HepG2 (cell line): ENCODE data around the gene ZBTB46. TPM values are rescaled to one million over a fixed set of nuclear protein-coding genes. Genes with fewer than 3 reads are reported as not detected.

Experiments
- BORCS8-MEF2B ChIP-seq: sonication (generic); formaldehyde crosslinking; IDR thresholded peaks from 2 replicates; pipeline ENCODE4 v1.8.0; 2022; ENCODE audit warnings: mild to moderate bottlenecking, missing genetic modification reagents
- ELK4 ChIP-seq: sonication (generic); formaldehyde crosslinking; IDR thresholded peaks from 2 replicates; pipeline ENCODE4 v1.9.0; 2021; ENCODE audit warnings: missing genetic modification reagents, borderline replicate concordance
- JDP2 ChIP-seq: sonication (generic); formaldehyde crosslinking; IDR thresholded peaks from 2 replicates; pipeline ENCODE4 v1.8.1; 2022; ENCODE audit warnings: missing genetic modification reagents, borderline replicate concordance
- NCOR1 ChIP-seq: fragments of 200-600 bp; sonication (generic); IDR thresholded peaks from 2 replicates; pipeline ENCODE4 v1.7.0; 2017; ENCODE audit warnings: antibody characterized with exemption, low read length, borderline replicate concordance
- NFKB2 ChIP-seq: sonication (generic); formaldehyde crosslinking; IDR thresholded peaks from 2 replicates; pipeline ENCODE4 v1.4.0; 2020; ENCODE audit warnings: missing genetic modification reagents, borderline replicate concordance
- PBX3 ChIP-seq: sonication (generic); formaldehyde crosslinking; IDR thresholded peaks from 2 replicates; pipeline ENCODE4 v1.8.1; 2023; ENCODE audit warnings: missing genetic modification reagents, inconsistent platforms, borderline replicate concordance
- RBM39 ChIP-seq: fragments of 200-400 bp; formaldehyde crosslinking; IDR thresholded peaks from one replicate; pipeline ENCODE4 v1.6.1; 2018; ENCODE audit warnings: antibody characterized with exemption, mild to moderate bottlenecking, low read depth, low read length; ENCODE audit not compliant: poor library complexity, severe bottlenecking
- SP1 ChIP-seq, 2 experiments: fragments of 450-650 bp in 1 of 2; sonication (generic) in 1 of 2; formaldehyde crosslinking in 1 of 2; IDR thresholded peaks; 2 replicates each; pipeline versions ENCODE4 v1.4.0 to v1.6.1; 2016 to 2020; ENCODE audit warnings: missing genetic modification reagents in 1 of 2
- ZFYVE20 ChIP-seq: sonication (generic); formaldehyde crosslinking; IDR thresholded peaks from 2 replicates; pipeline ENCODE4 v1.8.0; 2023; ENCODE audit warnings: low read depth, mild to moderate bottlenecking, moderate library complexity, missing genetic modification reagents, borderline replicate concordance
- ZHX1 ChIP-seq: sonication (generic); formaldehyde crosslinking; IDR thresholded peaks from 2 replicates; pipeline ENCODE4 v1.8.1; 2022; ENCODE audit warnings: low read depth, mild to moderate bottlenecking, missing genetic modification reagents
- ZNF274 ChIP-seq: sonication (generic); formaldehyde crosslinking; IDR thresholded peaks from 2 replicates; pipeline ENCODE4 v1.5.1; 2020; ENCODE audit warnings: mild to moderate bottlenecking, missing genetic modification reagents
- ZNF280D ChIP-seq: sonication (generic); formaldehyde crosslinking; IDR thresholded peaks from 2 replicates; pipeline ENCODE4 v1.5.1; 2020; ENCODE audit warnings: mild to moderate bottlenecking, missing genetic modification reagents
- ZNF431 ChIP-seq: sonication (generic); formaldehyde crosslinking; IDR thresholded peaks from 2 replicates; pipeline ENCODE4 v1.9.0; 2022; ENCODE audit warnings: missing genetic modification reagents, low read depth, mild to moderate bottlenecking, borderline replicate concordance
- ZNF496 ChIP-seq: sonication (generic); formaldehyde crosslinking; IDR thresholded peaks from 2 replicates; pipeline ENCODE4 v1.8.1; 2023; ENCODE audit warnings: mild to moderate bottlenecking, moderate library complexity, missing genetic modification reagents; ENCODE audit not compliant: insufficient replicate concordance
- ZNF550 ChIP-seq: sonication (generic); formaldehyde crosslinking; IDR thresholded peaks from 2 replicates; pipeline ENCODE4 v1.4.0; 2020; ENCODE audit warnings: mild to moderate bottlenecking, missing genetic modification reagents, borderline replicate concordance
- ZXDC ChIP-seq: sonication (generic); formaldehyde crosslinking; IDR thresholded peaks from 2 replicates; pipeline ENCODE4 v1.5.0; 2020; ENCODE audit warnings: mild to moderate bottlenecking, missing genetic modification reagents
- polyA plus RNA-seq, 8 experiments: library from polyadenylated mRNA; depleted of rRNA in 3 of 8; stranded (reverse) in 7 of 8; unstranded in 1 of 8; fragments of >200 nt; fragmentation: Illumina TruSeq in 4 of 8; extraction: Trizol in 4 of 8; gene quantifications; 2 replicates each; pipeline versions ENCODE4 v1.2.1 to v1.2.3, GENCODE V29; 2011 to 2016; ENCODE audit warnings: low read depth in 4 of 8, missing spikeins in 1 of 8, mixed read lengths in 1 of 8; ENCODE audit not compliant: insufficient read depth in 1 of 8
- total RNA-seq, 5 experiments: library from RNA; depleted of rRNA; stranded (reverse); fragments of >200 nt; fragmentation: Illumina TruSeq; extraction: Trizol; gene quantifications; 2 replicates each; pipeline ENCODE4 v1.2.3, GENCODE V29; 2016; ENCODE audit warnings: low read depth in 1 of 5

ZBTB46 gene
- total and polyA plus RNA-seq, 2 of the 13 experiments (the other 11 are each of a cell fraction or from before 2014, with no cell fraction given) = 1.6 to 13.5 TPM

GRCh38 chr20:63734111-63734945, 96.7 kb downstream of the ZBTB46 start (continued):
- TF ChIP-seq RBM39 = no peak
- TF ChIP-seq ZNF550 (CRISPR knock-in tag) = no peak
- peak; percentile 89 for TF ChIP-seq NCOR1
- no peak for TF ChIP-seq ZNF431 (CRISPR knock-in tag)
- no peak for TF ChIP-seq JDP2 (CRISPR knock-in tag)
- TF ChIP-seq PBX3 (CRISPR knock-in tag) = no peak
- no peak for TF ChIP-seq ZXDC (CRISPR knock-in tag)
- no peak for TF ChIP-seq SP1 (IDR thresholded peaks at IDR 0.05)
- no peak for TF ChIP-seq SP1 (CRISPR knock-in tag; IDR thresholded peaks at IDR 0.05)
- TF ChIP-seq ZNF280D (CRISPR knock-in tag) = no peak
- TF ChIP-seq ELK4 = no peak
- no peak for TF ChIP-seq ZNF274 (CRISPR knock-in tag)
- no peak for TF ChIP-seq ZNF496
- TF ChIP-seq ZFYVE20 (CRISPR knock-in tag) = no peak
- TF ChIP-seq NFKB2 (CRISPR knock-in tag) = no peak
- peak; percentile 94; the same call in 1 of the 2 replicates for TF ChIP-seq ZHX1 (CRISPR knock-in tag)
- no peak for TF ChIP-seq BORCS8-MEF2B (CRISPR knock-in tag)
